ENCODE measurements around the gene COX6B2.

COX6B2 gene

DNA sequence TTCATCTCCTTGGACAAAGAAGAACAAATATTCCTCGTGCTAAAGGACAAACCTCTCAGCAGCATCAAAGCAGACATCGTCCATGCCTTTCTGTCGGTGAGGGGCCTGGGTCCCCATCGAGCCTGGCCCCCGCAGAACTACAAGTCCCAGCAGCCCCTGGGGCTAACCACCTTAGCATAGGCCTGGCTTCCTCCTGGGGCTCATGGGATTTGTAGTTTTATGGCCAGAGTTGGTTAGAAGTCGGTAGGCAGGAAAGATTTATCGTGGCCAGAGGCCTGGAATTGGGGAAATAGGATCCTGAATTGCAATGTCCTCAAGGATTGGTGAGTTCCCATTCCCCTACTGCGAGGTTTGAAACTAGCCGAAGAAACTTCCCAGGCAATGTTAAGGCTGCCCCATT, 49.0 kb downstream of the COX6B2 start:
- no peak overlapping the region for H3K4me3 Mint-ChIP-seq
- H3K36me3 Mint-ChIP-seq (ENCODE audit: low read depth): peaks cover 11% of the 10 kb centered on the region
- H3K4me1 Mint-ChIP-seq (ENCODE audit: low read depth): peaks cover 12% of the 10 kb centered on the region
- H3K9me3 Mint-ChIP-seq: no peaks in the 10 kb centered on the region
- DNase-seq: peak; percentile 67
- H3K27ac Mint-ChIP-seq: peak overlapping the region; percentile 50
- no peaks in the 10 kb centered on the region for H3K27me3 Mint-ChIP-seq

- Mint-ChIP-seq H3K27ac (no peak overlapping the region), H3K9me3 (no peaks in the 10 kb centered on the region), H3K27me3 (no peaks in the 10 kb centered on the region), H3K4me3 (no peak overlapping the region), H3K4me1 (ENCODE audit: low read depth) (peaks cover 12% of the 10 kb centered on the region), H3K36me3 (ENCODE audit: low read depth) (peaks cover 11% of the 10 kb centered on the region)
- DNase-seq: no peak
Measured at GRCh38 chr19:55304980-55305379, 49.5 kb downstream of the COX6B2 start.

DNA sequence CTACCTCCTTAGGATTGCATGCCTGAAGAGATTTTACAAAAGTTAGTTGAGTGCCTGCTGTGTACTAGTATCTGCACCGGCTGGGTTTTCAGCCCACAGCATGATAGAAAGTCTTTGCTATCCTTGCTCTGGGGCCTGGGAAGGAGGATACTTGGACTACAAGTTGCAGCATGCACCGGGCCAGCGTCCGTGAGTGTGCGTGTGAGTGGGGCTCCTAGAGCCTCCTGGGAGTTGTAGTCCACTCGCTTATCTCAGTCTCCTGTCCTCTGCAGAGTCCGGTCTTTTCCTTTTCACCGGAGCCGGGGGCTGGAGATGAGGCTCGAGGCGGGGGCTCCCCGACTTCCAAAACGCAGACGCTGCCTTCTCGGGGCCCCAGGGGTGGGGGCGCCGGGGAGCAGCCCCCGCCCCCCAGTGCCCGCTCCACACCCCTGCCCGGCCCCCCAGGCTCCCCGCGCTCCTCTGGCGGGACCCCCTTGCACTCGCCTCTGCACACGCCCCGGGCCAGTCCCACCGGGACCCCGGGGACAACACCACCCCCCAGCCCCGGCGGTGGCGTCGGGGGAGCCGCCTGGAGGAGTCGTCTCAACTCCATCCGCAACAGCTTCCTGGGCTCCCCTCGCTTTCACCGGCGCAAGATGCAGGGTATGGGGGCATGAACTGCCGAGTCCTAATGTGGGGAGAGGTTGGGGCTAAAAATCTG, 50.1 kb downstream of the COX6B2 start:
- Mint-ChIP-seq H3K36me3 (ENCODE audit: low read depth) (peaks cover 11% of the 10 kb centered on the region), H3K4me3 (no peak overlapping the region), H3K27me3 (no peaks in the 10 kb centered on the region), H3K9me3 (no peaks in the 10 kb centered on the region), H3K4me1 (ENCODE audit: low read depth) (peaks cover 12% of the 10 kb centered on the region), H3K27ac (no peak overlapping the region)
- DNase-seq: no peak

- peaks cover 12% of the 10 kb centered on the region for H3K4me1 Mint-ChIP-seq (ENCODE audit: low read depth)
- H3K9me3 Mint-ChIP-seq: no peaks in the 10 kb centered on the region
- no peaks in the 10 kb centered on the region for H3K27me3 Mint-ChIP-seq
- no peak overlapping the region for H3K27ac Mint-ChIP-seq
- no peak for DNase-seq
- H3K36me3 Mint-ChIP-seq (ENCODE audit: low read depth): peaks cover 7% of the 10 kb centered on the region
- H3K4me3 Mint-ChIP-seq: no peak overlapping the region
Measured at GRCh38 chr19:55303477-55303876, 51.0 kb downstream of the COX6B2 start.

DNA sequence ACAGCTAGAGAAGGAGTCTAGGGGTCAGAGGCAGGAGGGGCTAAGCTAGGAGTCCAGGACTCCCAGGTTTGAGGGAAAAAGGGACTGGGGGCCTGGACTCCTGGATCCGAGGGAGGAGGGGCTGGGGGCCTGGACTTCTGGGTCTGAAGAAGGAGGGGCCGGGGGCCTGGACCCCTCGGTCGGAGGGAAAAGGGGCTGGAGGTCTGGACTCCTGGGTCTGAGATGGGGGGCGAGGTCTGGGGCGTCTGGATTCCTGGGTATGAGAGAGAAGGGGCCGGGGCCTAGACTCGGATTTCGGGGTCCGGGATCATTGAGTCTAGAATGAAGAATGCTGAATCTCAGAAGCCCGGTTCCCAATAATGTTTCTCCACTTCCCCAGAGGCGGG, 52.2 kb downstream of the COX6B2 start:
- Mint-ChIP-seq H3K4me1 (ENCODE audit: low read depth) (peaks cover 12% of the 10 kb centered on the region), H3K9me3 (no peaks in the 10 kb centered on the region), H3K4me3 (peak overlapping the region; percentile 86), H3K36me3 (ENCODE audit: low read depth) (peaks cover 5% of the 10 kb centered on the region), H3K27me3 (no peaks in the 10 kb centered on the region), H3K27ac (peak overlapping the region; percentile 95)
- DNase-seq: no peak

DNA sequence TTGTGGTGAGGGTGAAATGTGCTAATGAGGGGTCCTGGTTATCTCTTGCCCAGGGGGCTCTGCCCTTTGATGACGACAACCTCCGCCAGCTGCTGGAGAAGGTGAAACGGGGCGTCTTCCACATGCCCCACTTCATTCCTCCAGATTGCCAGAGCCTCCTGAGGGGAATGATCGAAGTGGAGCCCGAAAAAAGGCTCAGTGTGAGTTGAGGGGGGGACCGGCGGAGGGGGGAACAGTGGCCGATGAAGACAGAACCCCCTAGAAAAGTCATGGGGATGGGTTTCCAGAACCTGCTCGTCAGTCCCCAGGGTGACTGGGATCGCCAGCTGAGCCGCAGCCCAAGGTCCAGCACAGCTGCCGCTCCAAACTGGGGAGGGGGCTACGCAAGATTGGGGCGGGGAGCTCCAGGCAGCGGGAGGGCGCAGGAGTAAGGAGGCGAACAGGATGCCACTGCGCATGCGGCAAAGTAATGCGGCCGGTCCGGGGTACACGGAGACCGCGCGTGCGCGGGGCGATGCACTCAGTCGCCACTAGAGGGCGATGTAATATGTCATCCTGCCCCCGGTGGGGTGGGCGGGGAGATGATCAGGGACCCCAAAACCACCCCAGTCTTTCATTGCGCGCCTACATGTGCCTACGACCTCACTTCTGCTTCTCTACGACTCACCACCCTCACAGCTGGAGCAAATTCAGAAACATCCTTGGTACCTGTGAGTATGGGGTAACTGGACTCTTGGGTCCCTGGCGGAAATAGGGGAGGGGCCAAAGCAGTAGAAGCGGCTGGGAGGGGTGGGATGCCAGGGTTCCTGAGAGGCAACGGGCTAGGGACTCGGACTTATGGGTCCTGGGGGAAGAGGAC, 52.8 kb downstream of the COX6B2 start:
- Mint-ChIP-seq H3K4me3 (peak overlapping the region; percentile 86), H3K36me3 (ENCODE audit: low read depth) (peaks cover 2% of the 10 kb centered on the region), H3K9me3 (no peaks in the 10 kb centered on the region), H3K27me3 (no peaks in the 10 kb centered on the region), H3K4me1 (ENCODE audit: low read depth) (peaks cover 12% of the 10 kb centered on the region), H3K27ac (peak overlapping the region; percentile 95)
- peak; percentile 99 for DNase-seq

DNA sequence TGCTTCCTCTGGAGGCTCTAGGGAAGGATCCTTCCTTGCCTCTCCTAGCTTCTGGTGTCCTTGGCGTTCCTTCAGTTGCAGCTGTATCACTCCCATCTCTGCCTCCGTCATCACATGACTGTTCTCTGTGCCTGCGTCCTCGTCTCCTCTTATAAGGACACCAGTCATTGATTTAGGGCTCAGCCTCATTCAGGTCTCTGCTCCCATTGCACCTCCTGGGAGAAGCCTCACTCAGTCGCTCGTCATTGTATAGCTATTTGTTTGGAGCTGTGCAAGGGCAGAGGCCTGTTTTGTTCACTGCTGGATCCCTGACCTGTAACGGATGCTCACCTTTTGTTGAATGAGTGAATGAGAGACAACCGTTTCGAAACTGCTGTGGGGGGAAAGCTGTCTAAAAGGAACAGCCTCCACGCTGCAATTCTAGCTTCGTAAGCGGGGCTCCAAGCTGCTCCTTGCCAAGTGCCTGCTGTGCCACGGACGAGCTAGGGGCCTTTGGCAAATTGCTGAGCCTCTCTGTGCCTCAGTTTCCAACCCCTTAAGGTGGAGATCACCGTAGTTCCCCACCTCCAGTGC, 53.5 kb downstream of the COX6B2 start:
- H3K4me1 Mint-ChIP-seq (ENCODE audit: low read depth): peaks cover 12% of the 10 kb centered on the region
- peaks cover 2% of the 10 kb centered on the region for H3K36me3 Mint-ChIP-seq (ENCODE audit: low read depth)
- H3K27me3 Mint-ChIP-seq: no peaks in the 10 kb centered on the region
- peak overlapping the region; percentile 86 for H3K4me3 Mint-ChIP-seq
- DNase-seq: no peak
- no peak overlapping the region for H3K27ac Mint-ChIP-seq
- no peaks in the 10 kb centered on the region for H3K9me3 Mint-ChIP-seq

DNA sequence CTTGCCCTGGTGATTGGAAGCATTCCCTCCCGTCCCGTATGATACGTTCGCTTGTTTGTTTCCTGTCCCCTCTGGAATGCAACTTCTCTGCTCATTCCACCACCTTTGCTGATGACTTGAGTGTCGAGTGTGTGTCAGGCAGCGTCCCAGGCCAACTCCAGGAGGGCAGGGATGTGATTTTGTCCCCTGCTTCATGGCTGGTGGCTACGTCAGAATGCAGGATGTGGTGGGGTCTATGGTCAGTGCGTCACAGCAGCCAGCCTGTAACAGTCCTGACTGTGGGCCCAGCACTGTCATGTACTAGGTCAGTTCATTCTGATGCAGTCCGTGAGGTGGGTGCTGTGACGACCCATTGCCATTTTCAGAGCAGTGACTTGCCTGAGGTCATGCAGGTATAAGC, 54.5 kb downstream of the COX6B2 start:
- Mint-ChIP-seq H3K36me3 (ENCODE audit: low read depth) (no peaks in the 10 kb centered on the region), H3K4me3 (no peak overlapping the region), H3K4me1 (ENCODE audit: low read depth) (peaks cover 10% of the 10 kb centered on the region), H3K27ac (no peak overlapping the region), H3K27me3 (no peaks in the 10 kb centered on the region), H3K9me3 (no peaks in the 10 kb centered on the region)
- DNase-seq: no peak

Measured in activated T-cell treated with anti-CD3 and anti-CD28 coated beads, Interleukin-2, amount 50 U/mL, for 24 hours (primary cell).